KG1 (cell line): Measurements from ENCODE around the gene PTPRK.

ENCODE experiments used
- DNase-seq: peaks from one replicate; lab custom pipeline; 2025; lab: John Stamatoyannopoulos, UW

PTPRK gene

GRCh38 chr6:128131566-128131965, 388.8 kb downstream of the PTPRK start:
- no peak for DNase-seq

- no peak for DNase-seq
These were observed 389.4 kb downstream of the PTPRK start for GRCh38 chr6:128131036-128131435.

- no peak for DNase-seq
These were observed 390.7 kb downstream of the PTPRK start for GRCh38 chr6:128129679-128130078.

- no peak for DNase-seq
These were observed 392.7 kb downstream of the PTPRK start for GRCh38 chr6:128127650-128128049.

- no peak for DNase-seq
These were observed 395.7 kb downstream of the PTPRK start for GRCh38 chr6:128124713-128125112.

- DNase-seq, result no peak
These were observed 398.8 kb downstream of the PTPRK start for GRCh38 chr6:128121610-128122009.

GRCh38 chr6:128121190-128121589, 399.2 kb downstream of the PTPRK start:
- no peak for DNase-seq

- DNase-seq, result no peak
These were observed 402.0 kb downstream of the PTPRK start for GRCh38 chr6:128118401-128118800.

GRCh38 chr6:128117916-128118315, 402.5 kb downstream of the PTPRK start:
- no peak for DNase-seq

- no peak for DNase-seq
These were observed 406.2 kb downstream of the PTPRK start for GRCh38 chr6:128114164-128114563.

- no peak for DNase-seq
These were observed 407.9 kb downstream of the PTPRK start for GRCh38 chr6:128112494-128112893.

GRCh38 chr6:128111096-128111495, 409.3 kb downstream of the PTPRK start:
- no peak for DNase-seq

GRCh38 chr6:128107682-128108081, 412.7 kb downstream of the PTPRK start:
- DNase-seq, result no peak

GRCh38 chr6:128099571-128100197, 420.7 kb downstream of the PTPRK start:
- no peak for DNase-seq

GRCh38 chr6:128098000-128098581, 422.3 kb downstream of the PTPRK start:
- DNase-seq, result no peak

- no peak for DNase-seq
These were observed 423.4 kb downstream of the PTPRK start for GRCh38 chr6:128097009-128097408.

GRCh38 chr6:128095362-128095761, 425.0 kb downstream of the PTPRK start:
- DNase-seq, result no peak

- no peak for DNase-seq
These were observed 441.4 kb downstream of the PTPRK start for GRCh38 chr6:128079021-128079420.

GRCh38 chr6:128078276-128078675, 442.1 kb downstream of the PTPRK start:
- no peak for DNase-seq

- DNase-seq, result no peak
These were observed 443.6 kb downstream of the PTPRK start for GRCh38 chr6:128076843-128077242.

- DNase-seq, result no peak
These were observed 445.8 kb downstream of the PTPRK start for GRCh38 chr6:128074567-128074966.

GRCh38 chr6:128073389-128073788, 447.0 kb downstream of the PTPRK start:
- DNase-seq, result no peak

GRCh38 chr6:128071212-128071611, 449.2 kb downstream of the PTPRK start:
- no peak for DNase-seq

- DNase-seq, result no peak
These were observed 450.0 kb downstream of the PTPRK start for GRCh38 chr6:128070406-128070805.
